Fibroblast of pulmonary artery (primary cell): ENCODE results near the gene SLC19A1.
"Not testable (repeated sequence)": the region's sequence is repeated elsewhere in the genome, so short reads cannot be mapped to it uniquely, and the experiment has no call there.

Source experiments
- DNase-seq: peaks from one replicate; pipeline ENCODE4 v3.0.0-alpha.2; 2010; ENCODE audit warnings: low read depth
- H3K4me3 ChIP-seq: replicated peaks from 2 replicates; pipeline ENCODE4 v1.5.1; 2011; ENCODE audit warnings: low read depth, mild to moderate bottlenecking, control low read depth, low read length, moderate library complexity
- TF ChIP-seq, protein P1 (sequence below): IDR thresholded peaks from 2 replicates; pipeline ENCODE4 v1.5.1; 2011; ENCODE audit warnings: mild to moderate bottlenecking, control low read depth, low read length, inconsistent platforms; ENCODE audit errors: missing control alignments

SLC19A1 gene

DNA sequence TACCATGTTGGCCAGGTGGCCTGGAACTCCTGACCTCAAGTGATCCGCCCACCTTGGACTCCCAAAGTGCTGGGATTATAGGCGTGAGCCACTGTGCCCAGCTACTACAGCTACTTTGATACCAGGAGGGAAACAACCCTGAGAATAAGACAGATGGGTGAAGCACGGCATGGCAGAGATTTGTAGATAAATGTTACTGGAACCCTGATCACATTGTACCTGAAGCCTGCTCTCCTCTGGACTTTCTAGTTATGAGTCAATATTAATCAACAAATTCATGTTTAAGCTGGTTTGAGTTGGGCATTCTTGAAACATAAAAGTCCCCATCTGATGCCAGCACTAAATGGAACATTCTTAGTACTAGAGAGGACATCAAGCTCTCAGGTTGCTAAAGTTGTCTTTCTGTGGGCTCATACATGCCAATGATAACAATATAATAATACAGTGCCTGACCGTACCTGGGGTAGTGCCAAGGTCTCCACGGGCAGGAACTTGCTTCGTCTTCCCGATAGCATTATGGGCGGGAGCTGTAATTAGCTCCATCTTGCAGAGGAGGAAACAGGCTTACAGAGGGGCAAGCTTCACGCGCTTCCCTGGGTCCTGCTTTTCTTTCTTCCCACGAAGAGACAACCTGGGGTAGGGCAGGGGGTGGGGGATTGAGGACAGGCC is 30.7 kb upstream of the SLC19A1 start:
- no peak overlapping the region for H3K4me3 ChIP-seq
- no peak for DNase-seq
- TF ChIP-seq, protein P1, sequence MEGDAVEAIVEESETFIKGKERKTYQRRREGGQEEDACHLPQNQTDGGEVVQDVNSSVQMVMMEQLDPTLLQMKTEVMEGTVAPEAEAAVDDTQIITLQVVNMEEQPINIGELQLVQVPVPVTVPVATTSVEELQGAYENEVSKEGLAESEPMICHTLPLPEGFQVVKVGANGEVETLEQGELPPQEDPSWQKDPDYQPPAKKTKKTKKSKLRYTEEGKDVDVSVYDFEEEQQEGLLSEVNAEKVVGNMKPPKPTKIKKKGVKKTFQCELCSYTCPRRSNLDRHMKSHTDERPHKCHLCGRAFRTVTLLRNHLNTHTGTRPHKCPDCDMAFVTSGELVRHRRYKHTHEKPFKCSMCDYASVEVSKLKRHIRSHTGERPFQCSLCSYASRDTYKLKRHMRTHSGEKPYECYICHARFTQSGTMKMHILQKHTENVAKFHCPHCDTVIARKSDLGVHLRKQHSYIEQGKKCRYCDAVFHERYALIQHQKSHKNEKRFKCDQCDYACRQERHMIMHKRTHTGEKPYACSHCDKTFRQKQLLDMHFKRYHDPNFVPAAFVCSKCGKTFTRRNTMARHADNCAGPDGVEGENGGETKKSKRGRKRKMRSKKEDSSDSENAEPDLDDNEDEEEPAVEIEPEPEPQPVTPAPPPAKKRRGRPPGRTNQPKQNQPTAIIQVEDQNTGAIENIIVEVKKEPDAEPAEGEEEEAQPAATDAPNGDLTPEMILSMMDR = no peak

DNA sequence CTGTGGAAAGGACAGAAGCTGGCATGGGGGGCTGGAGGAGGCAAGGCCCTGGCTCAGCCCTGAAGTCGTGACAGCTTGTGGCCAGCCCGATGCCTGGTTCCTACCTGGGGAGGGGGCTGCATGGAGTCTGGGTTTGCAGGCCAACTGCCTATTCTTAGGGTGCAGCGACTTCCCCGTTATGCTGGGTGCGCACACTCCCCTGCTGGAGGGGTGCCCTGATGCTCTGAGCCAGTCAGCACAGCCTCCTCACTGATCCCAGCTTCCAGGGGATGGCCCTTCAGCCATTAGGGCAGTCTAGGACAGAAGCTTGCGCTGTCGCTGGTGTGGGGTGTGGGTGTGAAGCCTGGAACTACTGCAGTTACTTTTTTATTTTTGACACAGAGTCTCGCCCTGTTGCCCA is 30.0 kb upstream of the SLC19A1 start:
- TF ChIP-seq, protein P1 = no peak
- H3K4me3 ChIP-seq = no peak overlapping the region
- no peak for DNase-seq

GRCh38 chr21:45571641-45572040 is 29.4 kb upstream of the SLC19A1 start:
- DNase-seq = no peak
- TF ChIP-seq, protein P1 = no peak
- no peak overlapping the region for H3K4me3 ChIP-seq

DNA sequence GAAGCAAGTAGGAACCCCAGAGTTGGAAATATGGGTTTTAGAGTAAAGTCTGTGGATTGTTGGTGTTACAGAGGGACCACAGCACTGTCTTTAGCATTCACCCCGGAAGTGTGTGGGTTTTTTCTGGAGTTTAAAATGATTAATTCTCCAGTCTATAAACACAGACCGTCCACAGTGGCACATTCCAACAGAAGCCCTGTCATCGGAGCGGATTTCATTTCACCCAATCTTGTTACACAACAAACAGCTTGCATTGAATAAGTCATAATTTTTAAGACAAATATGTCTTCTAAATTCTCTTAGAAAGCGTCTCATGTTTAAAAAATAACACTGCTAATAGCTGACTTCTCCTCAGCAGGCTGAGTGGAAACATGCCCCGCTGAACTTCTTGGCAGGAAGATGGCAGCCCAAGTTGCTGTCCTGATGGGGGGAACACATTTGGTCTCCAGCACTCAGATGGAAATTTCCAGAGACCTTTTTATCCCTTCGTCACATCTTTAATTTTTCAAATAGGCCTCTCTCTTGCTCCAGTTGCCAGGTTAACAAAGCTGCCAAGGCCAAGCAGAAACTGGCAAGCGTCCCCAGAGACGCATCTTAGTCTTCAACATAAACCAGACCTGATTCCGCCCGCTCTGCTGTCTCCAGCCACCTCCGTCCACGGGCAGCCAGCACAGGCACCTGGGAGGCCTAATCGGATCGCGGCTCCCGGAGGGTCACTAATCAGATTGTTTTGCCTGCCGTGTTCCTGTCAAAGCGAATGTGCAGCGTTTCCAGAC is 28.8 kb upstream of the SLC19A1 start:
- H3K4me3 ChIP-seq = no peak overlapping the region
- no peak for DNase-seq
- TF ChIP-seq, protein P1 = no peak

GRCh38 chr21:45570071-45570470 is 27.8 kb upstream of the SLC19A1 start:
- TF ChIP-seq, protein P1 = no peak
- no peak for DNase-seq
- no peak overlapping the region for H3K4me3 ChIP-seq

- no peak overlapping the region for H3K4me3 ChIP-seq
- TF ChIP-seq, protein P1 = no peak
- no peak for DNase-seq
Observed at GRCh38 chr21:45568383-45568782, 26.1 kb upstream of the SLC19A1 start.

DNA sequence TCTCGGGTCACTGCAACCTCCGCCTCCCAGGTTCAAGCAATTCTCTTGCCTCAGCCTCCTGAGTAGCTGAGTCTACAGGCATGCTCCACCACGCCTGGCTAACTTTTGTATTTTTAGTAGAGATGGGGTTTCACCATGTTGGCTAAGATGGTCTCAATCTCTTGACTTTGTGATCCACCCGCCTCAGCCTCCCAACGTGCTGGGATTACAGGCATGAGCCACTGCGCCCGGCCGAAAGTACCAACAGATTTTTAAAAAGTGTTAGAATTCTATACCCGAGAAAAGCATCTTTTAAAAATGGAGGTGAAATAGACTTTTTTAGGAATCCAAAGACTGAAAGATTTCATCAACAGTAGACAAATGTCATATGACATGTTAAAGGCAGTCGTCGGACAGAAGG is 21.9 kb upstream of the SLC19A1 start:
- H3K4me3 ChIP-seq, DNase-seq: not testable (repeated sequence)
